H1 (cell line): ENCODE data around the gene SCGB1D4. TPM values are rescaled to one million over a fixed set of nuclear protein-coding genes. Genes with fewer than 3 reads are reported as not detected.
"Not testable (repeated sequence)": the region's sequence is repeated elsewhere in the genome, so short reads cannot be mapped to it uniquely, and the experiment has no call there.

Experiments
- CTCF ChIA-PET: fragments of 300-600 bp; sonication (Branson Sonifier 250); formaldehyde crosslinking; loops from one replicate; lab custom pipeline; 2021; ENCODE audit not compliant: partially characterized antibody; lab: Charles Lee
- POLR2A ChIA-PET: fragments of 300-600 bp; sonication (Branson Sonifier 250); formaldehyde crosslinking; loops from one replicate; lab custom pipeline; 2021; ENCODE audit warnings: inconsistent platforms; ENCODE audit not compliant: partially characterized antibody; lab: Charles Lee
- DNase-seq, 2 experiments: peaks; one replicate each; pipeline versions ENCODE4 v3.0.0 to v3.0.0-alpha.2; 2010 to 2022; ENCODE audit warnings: low spot score in 2 of 2, low read depth in 1 of 2, mixed read lengths in 1 of 2
- FAIRE-seq: peaks from 2 replicates; lab custom pipeline; 2011; peaks lifted over from hg19 to GRCh38; lab: Jason Lieb, UNC
- H2AFZ ChIP-seq: 2 replicates; pipeline ENCODE4 v1.8.1; 2012; ENCODE audit warnings: low read length, inconsistent platforms
- H2AK5ac ChIP-seq: 2 replicates; pipeline ENCODE4 v1.6.1; 2013; ENCODE audit warnings: low read depth, low read length
- H2BK120ac ChIP-seq: replicated peaks from 2 replicates; pipeline ENCODE3; 2013; ENCODE audit warnings: low read depth, low read length, inconsistent platforms
- H2BK12ac ChIP-seq: 2 replicates; pipeline ENCODE4 v1.6.1; 2013; ENCODE audit warnings: low read depth, low read length
- H2BK15ac ChIP-seq: 2 replicates; pipeline ENCODE4 v1.6.1; 2013; ENCODE audit warnings: low read length
- H2BK20ac ChIP-seq: 2 replicates; pipeline ENCODE4 v1.6.1; 2013; ENCODE audit warnings: low read length
- H2BK5ac ChIP-seq: 2 replicates; pipeline ENCODE4 v1.6.1; 2013; ENCODE audit warnings: low read depth, low read length
- H3K14ac ChIP-seq: 2 replicates; pipeline ENCODE4 v1.6.1; 2013; ENCODE audit warnings: inconsistent platforms; ENCODE audit not compliant: insufficient read length
- H3K18ac ChIP-seq: 2 replicates; pipeline ENCODE4 v1.6.1; 2013; ENCODE audit warnings: low read length; ENCODE audit errors: extremely low read depth
- H3K23ac ChIP-seq: 2 replicates; pipeline ENCODE4 v1.6.1; 2013; ENCODE audit warnings: inconsistent platforms; ENCODE audit not compliant: insufficient read length
- H3K23me2 ChIP-seq: 2 replicates; pipeline ENCODE4 v1.6.1; 2013; ENCODE audit warnings: low read depth, low read length
- H3K27ac ChIP-seq: 2 replicates; pipeline ENCODE4 v1.6.1; 2011; ENCODE audit warnings: low read depth, low read length, inconsistent platforms
- H3K27me3 ChIP-seq, 4 experiments: replicated peaks in 1 of 4; 1 replicate in 1 of 4; 2 replicates in 3 of 4; pipeline versions ENCODE4 v1.6.1 to v1.8.1; 2011 to 2013; ENCODE audit warnings: low read length in 3 of 4, mild to moderate bottlenecking in 3 of 4, inconsistent platforms in 2 of 4, mixed read lengths in 2 of 4, moderate library complexity in 1 of 4; ENCODE audit not compliant: control insufficient read depth in 3 of 4, insufficient read depth in 3 of 4; ENCODE audit errors: extremely low read depth in 1 of 4
- H3K36me3 ChIP-seq, 4 experiments: 2 replicates each; pipeline versions ENCODE4 v1.6.1 to v1.8.1; 2011 to 2013; ENCODE audit warnings: mild to moderate bottlenecking in 4 of 4, low read length in 3 of 4, moderate library complexity in 2 of 4, control low read depth in 1 of 4, inconsistent platforms in 1 of 4; ENCODE audit not compliant: insufficient read depth in 4 of 4, control insufficient read depth in 2 of 4
- H3K4ac ChIP-seq: replicated peaks from 2 replicates; pipeline ENCODE3; 2013; ENCODE audit warnings: low read length, low read depth, mixed read lengths, inconsistent platforms; ENCODE audit not compliant: insufficient read length
- H3K4me1 ChIP-seq, 4 experiments: replicated peaks in 1 of 4; 1 replicate in 1 of 4; 2 replicates in 3 of 4; pipeline versions ENCODE4 v1.6.1 to v1.8.1; 2011 to 2013; ENCODE audit warnings: low read length in 3 of 4, inconsistent platforms in 2 of 4, mixed read lengths in 1 of 4; ENCODE audit not compliant: insufficient read depth in 4 of 4, control insufficient read depth in 3 of 4
- H3K4me2 ChIP-seq, 2 experiments: 2 replicates each; pipeline versions ENCODE4 v1.6.1 to v1.8.1; 2011 to 2013; ENCODE audit warnings: low read depth in 2 of 2, low read length in 2 of 2, control low read depth in 1 of 2, inconsistent platforms in 1 of 2, mild to moderate bottlenecking in 1 of 2; ENCODE audit not compliant: insufficient read depth in 1 of 2
- H3K4me3 ChIP-seq, 4 experiments: fragments of 200-600, 300-600 bp in 1 of 4; sonication (generic), shearing (Covaris generic), sonication (Bioruptor Twin) in 1 of 4; 2 replicates each; pipeline versions ENCODE4 v1.5.1 to v1.8.1; 2011 to 2016; ENCODE audit warnings: low read length in 4 of 4, low read depth in 3 of 4, control low read depth in 2 of 4, inconsistent platforms in 2 of 4, mild to moderate bottlenecking in 2 of 4, mixed read lengths in 1 of 4, moderate library complexity in 1 of 4; ENCODE audit not compliant: insufficient read depth in 2 of 4; ENCODE audit errors: extremely low read depth in 1 of 4
- H3K56ac ChIP-seq: replicated peaks from 2 replicates; pipeline ENCODE3; 2013; ENCODE audit warnings: low read depth, mild to moderate bottlenecking, mixed read lengths, low read length, inconsistent platforms; ENCODE audit not compliant: insufficient read length
- H3K79me1 ChIP-seq: 2 replicates; pipeline ENCODE4 v1.6.1; 2013; ENCODE audit warnings: low read depth, low read length, control low read depth
- H3K79me2 ChIP-seq, 2 experiments: 2 replicates each; pipeline versions ENCODE4 v1.6.1 to v1.8.1; 2012 to 2013; ENCODE audit warnings: low read length in 2 of 2, mild to moderate bottlenecking in 2 of 2, inconsistent platforms in 1 of 2; ENCODE audit not compliant: insufficient read depth in 2 of 2, control insufficient read depth in 1 of 2
- H3K9ac ChIP-seq, 4 experiments: replicated peaks in 1 of 4; 1 replicate in 1 of 4; 2 replicates in 3 of 4; pipeline versions ENCODE4 v1.6.1 to v1.8.1; 2011 to 2013; ENCODE audit warnings: low read depth in 3 of 4, low read length in 3 of 4, control low read depth in 2 of 4, mild to moderate bottlenecking in 2 of 4, moderate library complexity in 2 of 4, inconsistent platforms in 1 of 4; ENCODE audit errors: extremely low read depth in 1 of 4
- H3K9me3 ChIP-seq, 2 experiments: 2 replicates each; pipeline versions ENCODE4 v1.6.1 to v1.8.1; 2012 to 2013; ENCODE audit warnings: mild to moderate bottlenecking in 2 of 2, moderate library complexity in 2 of 2, control low read depth in 1 of 2, inconsistent platforms in 1 of 2, low read depth in 1 of 2, low read length in 1 of 2, mixed read lengths in 1 of 2; ENCODE audit not compliant: insufficient read depth in 2 of 2
- H4K20me1 ChIP-seq, 2 experiments: replicated peaks in 1 of 2; 2 replicates each; pipeline versions ENCODE3 to v1.8.1; 2011 to 2013; ENCODE audit warnings: inconsistent platforms in 2 of 2, low read length in 2 of 2, mild to moderate bottlenecking in 1 of 2; ENCODE audit not compliant: insufficient read depth in 2 of 2, control insufficient read depth in 1 of 2
- H4K5ac ChIP-seq: 2 replicates; pipeline ENCODE4 v1.6.1; 2013; ENCODE audit warnings: low read length, low read depth, mixed read lengths, inconsistent platforms; ENCODE audit not compliant: insufficient read length
- H4K8ac ChIP-seq: 2 replicates; pipeline ENCODE4 v1.8.0; 2013; ENCODE audit warnings: mild to moderate bottlenecking, moderate library complexity, low read length, inconsistent platforms; ENCODE audit not compliant: insufficient read depth; ENCODE audit errors: extremely low read depth
- H4K91ac ChIP-seq: replicated peaks from 2 replicates; pipeline ENCODE3; 2013; ENCODE audit warnings: low read length, mixed read lengths, inconsistent platforms; ENCODE audit not compliant: insufficient read length
- WGBS, 2 experiments: shearing (Covaris generic) in 1 of 2; methylation state at CpG; one replicate each; pipeline versions ENCODE4 v1.1.6 to v1.1.7; 2013 to 2015; ENCODE audit warnings: low lambda C conversion rate in 2 of 2, mixed read lengths in 2 of 2, inconsistent platforms in 1 of 2, low coverage in 1 of 2, missing lambda C conversion rate in 1 of 2; ENCODE audit not compliant: insufficient replicate concordance in 2 of 2, insufficient coverage in 1 of 2, insufficient read length in 1 of 2; ENCODE audit errors: extremely low coverage in 1 of 2, missing lambda C conversion rate in 1 of 2; 5-methylcytosine and 5-hydroxymethylcytosine counted together
- polyA plus RNA-seq, 7 experiments: library from polyadenylated mRNA; depleted of rRNA in 3 of 7; stranded (reverse) in 5 of 7; unstranded in 2 of 7; fragments of >200 nt in 5 of 7; fragments of 200-250 nt in 2 of 7; gene quantifications; 1 replicate in 5 of 7; 2 replicates in 1 of 7; 4 replicates in 1 of 7; pipeline versions ENCODE4 v1.2.1 to v1.2.3, GENCODE V29; 2011 to 2013; ENCODE audit warnings: missing spikeins in 2 of 7, mixed read lengths in 2 of 7
- total RNA-seq: library from RNA; stranded (reverse); fragmentation: NEBNext Ultra II Directional; extraction: Animal tissue kit (Norgen Biotek cat#: 25700); gene quantifications from 2 replicates; pipeline ENCODE4 v1.2.1, GENCODE V29; 2021

Gene SCGB1D4
- total and polyA plus RNA-seq, 2 of the 8 experiments (the other 6 are each of a cell fraction or from before 2014, with no cell fraction given): not detected

DNA sequence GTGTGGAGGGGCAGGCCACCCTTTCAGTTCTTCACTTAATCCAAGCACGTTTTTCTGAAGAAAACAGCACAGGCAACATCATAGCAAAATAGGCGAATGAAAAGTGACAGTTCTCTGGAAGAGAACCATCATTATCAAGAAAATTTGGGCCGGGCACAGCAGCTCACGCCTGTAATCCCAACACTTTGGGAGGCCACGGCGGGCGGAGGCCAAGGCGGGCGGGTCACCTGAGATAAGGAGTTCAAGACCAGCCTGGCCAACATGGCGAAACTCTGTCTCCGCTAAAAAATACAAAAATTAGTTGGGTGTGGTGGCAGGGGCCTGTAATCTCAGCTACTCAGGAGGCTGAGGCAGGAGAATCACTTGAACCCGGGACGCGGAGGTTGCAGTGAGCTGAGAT lies 28.7 kb upstream of the SCGB1D4 start:
- H2BK20ac ChIP-seq, H3K9ac ChIP-seq, H3K56ac ChIP-seq, H4K91ac ChIP-seq, H3K23me2 ChIP-seq, H2BK120ac ChIP-seq, H2BK15ac ChIP-seq, H3K9me3 ChIP-seq, H3K27ac ChIP-seq, FAIRE-seq, H2AFZ ChIP-seq, H2BK5ac ChIP-seq, H3K4me2 ChIP-seq, DNase-seq, H3K4me1 ChIP-seq, H3K23ac ChIP-seq, H3K79me1 ChIP-seq, H4K5ac ChIP-seq, H4K20me1 ChIP-seq, H3K18ac ChIP-seq, H3K36me3 ChIP-seq, H3K4ac ChIP-seq, H3K4me3 ChIP-seq, H2AK5ac ChIP-seq, H2BK12ac ChIP-seq, H3K27me3 ChIP-seq, H3K14ac ChIP-seq, H4K8ac ChIP-seq, H3K79me2 ChIP-seq: not testable (repeated sequence)
- POLR2A ChIA-PET: interaction anchor here (0.7 kb wide), 1 partner anchor 131 kb away, joined by 3 read pairs; no protein-coding TSS in a partner anchor
- CTCF ChIA-PET: interaction anchor here (0.6 to 2.6 kb wide), 9 partner anchors 11 to 876 kb away, joined by 3 to 7 read pairs (median 3); partner anchors contain the start of gene SCGB1D2
- 90% methylated on average over 14 of the region's 14 CpGs; no CpG with 5 or more reads in 1 of the 2 experiments for WGBS, 2 experiments

DNA sequence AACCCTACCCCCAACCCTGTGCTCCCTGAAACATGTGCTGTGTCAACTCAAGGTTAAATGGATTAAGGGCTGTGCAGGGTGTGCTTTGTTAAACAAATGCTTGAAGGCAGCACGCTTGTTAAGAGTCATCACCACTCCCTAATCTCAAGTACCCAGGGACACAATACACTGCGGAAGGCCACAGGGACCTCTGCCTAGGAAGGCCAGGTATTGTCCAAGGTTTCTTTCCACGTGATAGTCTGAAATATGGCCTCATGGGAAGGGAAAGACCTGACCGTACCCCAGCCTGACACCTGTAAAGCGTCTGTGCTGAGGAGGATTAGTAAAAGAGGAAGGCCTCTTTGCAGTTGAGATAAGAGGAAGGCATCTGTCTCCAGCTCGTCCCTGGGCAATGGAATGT lies 27.8 kb upstream of the SCGB1D4 start:
- WGBS, 2 experiments: 36% methylated on average over 6 of the region's 6 CpGs; no CpG with 5 or more reads in 1 of the 2 experiments
- not testable (repeated sequence) for DNase-seq
- CTCF ChIA-PET: interaction anchor here (0.6 to 2.6 kb wide), 3 partner anchors 14 to 875 kb away, joined by 3 to 7 read pairs (median 4); partner anchors contain the start of gene SCGB1D2

More for the DNA sequence above, 27.8 kb upstream of the SCGB1D4 start:
- H3K4me3 ChIP-seq, H2BK20ac ChIP-seq, H3K56ac ChIP-seq, H3K79me2 ChIP-seq, H2AFZ ChIP-seq, H3K36me3 ChIP-seq, H4K20me1 ChIP-seq, H2BK120ac ChIP-seq, H3K4me1 ChIP-seq, H3K23me2 ChIP-seq, H3K23ac ChIP-seq, H2AK5ac ChIP-seq, H3K18ac ChIP-seq, H2BK15ac ChIP-seq, H3K27me3 ChIP-seq, H3K14ac ChIP-seq, H3K9me3 ChIP-seq, H2BK5ac ChIP-seq, FAIRE-seq, H4K91ac ChIP-seq, H3K4ac ChIP-seq, H3K27ac ChIP-seq, H2BK12ac ChIP-seq, H3K9ac ChIP-seq, H4K5ac ChIP-seq, H3K79me1 ChIP-seq, H4K8ac ChIP-seq: not testable (repeated sequence)
- H3K4me2 ChIP-seq: peak overlapping the region in 1 of 2 experiments; percentile 30; a peak in 1 of 4 replicates
- POLR2A ChIA-PET: interaction anchor here (0.7 kb wide), 1 partner anchor 131 kb away, joined by 3 read pairs; no protein-coding TSS in a partner anchor
